MM.1S (cell line): Measurements from ENCODE around the gene SLC48A1.

Experiments
- CTCF ChIP-seq: fragments of 300-600 bp; sonication (generic); IDR thresholded peaks from 2 replicates; pipeline ENCODE4 v1.5.1; 2016; ENCODE audit warnings: antibody characterized with exemption, low read length, mixed read lengths
- EZH2 ChIP-seq: fragments of 300-600 bp; sonication (generic); optimal IDR thresholded peaks from 2 replicates; pipeline ENCODE3; 2017; ENCODE audit warnings: low read depth, mild to moderate bottlenecking, antibody characterized with exemption, low read length, mixed read lengths

DNA sequence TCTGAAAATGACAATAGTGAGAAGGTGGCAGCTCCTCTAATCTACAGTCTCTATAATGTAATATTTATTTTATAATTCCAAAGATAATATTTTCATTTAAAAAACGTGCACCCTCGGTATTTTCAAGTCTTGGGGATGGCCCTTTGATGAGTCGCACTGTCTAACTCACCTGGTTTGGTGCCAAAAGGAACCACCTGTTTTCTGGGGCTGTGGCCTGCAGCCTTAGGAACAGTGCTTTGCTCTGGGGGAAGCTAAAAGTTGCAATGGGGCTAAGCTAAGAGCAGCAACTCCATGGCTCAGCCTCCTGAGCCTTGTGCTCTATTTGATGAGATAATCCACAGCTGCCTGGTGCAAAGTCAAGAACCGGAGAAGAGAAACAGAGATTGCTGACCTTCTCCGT, 41.3 kb upstream of the SLC48A1 start:
- TF ChIP-seq CTCF (no peak), EZH2 (no peak)
